SHP77 (cell line): ENCODE data around the gene DMRTB1.

Experiments
- DNase-seq, 2 experiments: peaks; one replicate each; lab custom pipeline; 2025; lab: John Stamatoyannopoulos, UW

DMRTB1 gene

DNA sequence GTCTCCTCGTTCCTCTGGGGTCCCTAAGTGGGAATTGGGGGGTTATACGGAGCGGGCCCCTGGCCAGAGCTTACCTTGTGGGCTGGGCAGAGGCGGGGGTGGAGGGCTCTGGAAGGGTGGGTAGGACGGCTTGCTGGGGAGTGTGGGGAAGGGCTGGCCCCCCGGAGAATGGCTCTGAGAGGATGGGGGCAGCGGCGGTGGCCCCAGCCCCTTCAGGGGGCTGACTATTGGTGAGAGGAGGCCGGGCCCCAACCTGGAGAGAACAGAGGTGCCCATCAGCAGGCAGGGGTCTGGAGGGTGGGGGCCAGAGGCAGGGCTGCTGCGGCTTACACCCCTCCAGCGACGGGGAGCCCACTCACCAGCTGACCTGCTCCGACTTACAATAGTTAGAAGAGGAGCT, 50.6 kb downstream of the DMRTB1 start:
- no peak for DNase-seq

DNA sequence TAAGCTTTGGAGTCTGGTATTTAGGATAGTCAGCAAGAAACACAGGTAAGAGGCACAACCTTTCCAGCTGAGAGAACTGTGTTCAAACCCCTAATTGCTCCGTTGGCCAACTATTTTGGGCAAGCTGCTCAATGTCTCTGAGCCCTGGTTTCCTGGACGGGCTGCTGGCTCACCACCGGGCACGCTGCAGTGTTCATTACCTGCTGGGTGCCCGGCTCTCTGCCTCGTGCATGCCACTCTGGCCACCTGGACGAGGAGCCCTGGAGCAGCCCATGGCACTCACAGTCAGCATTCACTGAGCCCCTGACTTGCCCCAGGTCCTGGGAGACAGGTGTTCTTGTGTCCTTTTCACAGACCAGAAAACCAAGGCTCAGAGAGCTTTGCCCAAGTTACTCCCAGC, 51.0 kb downstream of the DMRTB1 start:
- no peak for DNase-seq

DNA sequence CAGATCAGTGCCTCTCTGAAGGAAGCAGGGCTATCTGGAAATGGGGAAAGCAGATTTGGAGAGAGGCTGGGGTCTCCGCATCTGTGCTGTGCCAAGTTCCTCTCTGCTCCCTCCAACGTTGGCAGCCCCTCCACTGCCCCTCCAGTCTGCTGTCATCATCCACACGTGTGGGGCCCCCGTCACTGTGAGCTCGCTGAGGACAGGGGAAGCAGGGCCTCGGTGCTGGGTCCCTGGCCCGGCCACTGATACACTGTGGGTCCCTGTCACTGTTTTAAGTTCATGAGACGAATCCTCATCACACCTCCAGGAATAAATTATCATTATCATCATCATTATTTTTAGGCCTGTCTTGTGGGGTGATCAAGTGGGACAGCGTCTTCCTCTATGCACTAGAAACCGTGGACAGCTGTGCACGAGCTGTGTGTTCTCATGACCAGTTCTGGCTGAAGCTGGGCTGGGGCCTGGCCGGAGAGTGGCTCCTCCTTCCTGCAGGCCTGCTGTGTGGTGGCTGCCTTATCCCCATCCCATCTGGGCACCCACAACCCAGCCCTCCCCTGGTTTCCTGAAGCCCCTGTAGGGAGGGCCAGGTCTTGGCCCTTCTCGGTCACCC, 52.2 kb downstream of the DMRTB1 start:
- DNase-seq, result no peak

DNA sequence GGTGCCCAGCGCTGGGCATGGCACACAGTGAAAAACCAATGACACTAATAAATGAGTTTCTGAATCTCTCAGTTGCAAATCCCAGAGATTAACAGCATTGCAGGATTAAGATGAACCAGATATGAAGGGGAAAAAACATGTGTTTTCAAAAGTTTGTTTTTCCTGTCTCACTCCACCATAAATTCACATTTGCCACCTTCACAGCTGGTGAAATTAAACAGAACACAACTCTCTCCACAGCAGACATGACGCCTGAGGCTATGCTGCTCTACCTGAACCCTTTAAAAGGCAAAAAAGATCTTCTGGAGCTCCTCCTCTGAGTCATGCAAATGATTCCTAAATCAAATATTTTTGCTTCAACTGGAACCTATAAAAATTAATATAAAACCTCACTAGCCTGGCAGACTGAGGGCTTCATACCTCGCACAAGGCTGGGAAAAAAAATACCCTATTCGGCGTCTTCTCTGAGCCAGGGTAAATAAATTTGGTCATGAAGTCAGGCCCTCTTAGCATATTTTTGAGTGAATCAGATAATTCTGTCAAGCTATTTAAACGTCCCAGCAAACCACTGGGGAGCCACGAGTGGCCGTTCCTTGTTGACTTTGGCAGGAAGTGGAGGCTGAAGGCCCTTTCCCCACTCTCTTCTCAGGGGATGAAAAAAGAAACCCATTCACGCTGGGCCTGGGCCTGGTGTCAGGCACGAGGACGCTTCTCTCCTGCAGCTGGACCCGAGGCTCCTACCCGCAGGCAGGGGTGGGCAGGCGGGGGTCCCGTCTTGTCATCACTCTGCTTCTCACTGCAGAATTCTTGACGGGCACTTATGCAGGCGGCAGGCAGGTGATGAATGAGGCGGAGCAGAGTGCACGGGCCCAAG, 53.0 kb downstream of the DMRTB1 start:
- peak in 1 of 2 experiments; percentile 57 for DNase-seq

DNA sequence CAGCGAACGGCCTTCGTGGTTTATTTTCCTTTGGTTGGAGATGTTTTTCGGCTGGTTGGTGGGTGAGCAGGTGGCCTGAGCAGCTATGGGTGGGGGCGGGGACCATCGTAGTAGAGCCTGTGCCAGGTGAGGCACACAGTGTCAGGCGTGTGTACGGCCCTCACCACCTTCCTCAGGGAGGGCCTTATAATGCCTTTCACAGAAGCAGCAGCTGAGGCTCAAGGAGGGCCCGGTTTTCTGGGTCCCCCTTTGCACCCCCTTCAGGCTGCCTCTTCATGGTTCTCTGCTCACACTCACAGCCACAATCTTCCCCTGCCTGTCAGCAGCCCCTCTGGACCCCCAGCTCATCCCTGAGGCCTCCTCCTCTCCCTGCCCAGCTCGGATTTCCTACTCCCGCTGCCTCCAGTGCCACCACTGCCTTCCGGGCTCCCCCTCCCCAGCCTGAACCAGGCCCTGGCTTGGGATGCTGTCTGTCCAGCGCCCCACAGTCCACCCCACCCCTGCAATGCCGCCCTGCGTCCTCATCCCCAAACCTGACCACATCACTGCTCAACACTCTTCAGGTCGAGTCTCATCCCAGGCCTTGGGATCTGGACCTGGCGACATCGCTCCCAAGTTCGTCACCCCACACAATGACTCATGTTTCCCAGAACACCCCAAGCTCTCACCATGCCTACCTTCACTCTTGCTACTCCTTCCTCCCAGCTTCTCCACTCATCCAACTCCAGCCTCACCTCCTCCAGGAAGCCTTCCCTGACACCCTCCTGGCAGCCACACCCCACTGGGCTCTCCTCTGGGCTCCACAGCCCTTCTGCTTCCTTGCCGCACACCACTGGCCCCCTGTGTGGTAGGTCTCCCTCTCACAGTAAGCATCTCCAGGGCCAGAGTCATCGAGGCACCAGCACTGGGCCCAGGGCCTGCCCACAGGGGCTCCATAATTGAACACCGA, 53.9 kb downstream of the DMRTB1 start:
- peak; percentile 21 to 57 for DNase-seq

DNA sequence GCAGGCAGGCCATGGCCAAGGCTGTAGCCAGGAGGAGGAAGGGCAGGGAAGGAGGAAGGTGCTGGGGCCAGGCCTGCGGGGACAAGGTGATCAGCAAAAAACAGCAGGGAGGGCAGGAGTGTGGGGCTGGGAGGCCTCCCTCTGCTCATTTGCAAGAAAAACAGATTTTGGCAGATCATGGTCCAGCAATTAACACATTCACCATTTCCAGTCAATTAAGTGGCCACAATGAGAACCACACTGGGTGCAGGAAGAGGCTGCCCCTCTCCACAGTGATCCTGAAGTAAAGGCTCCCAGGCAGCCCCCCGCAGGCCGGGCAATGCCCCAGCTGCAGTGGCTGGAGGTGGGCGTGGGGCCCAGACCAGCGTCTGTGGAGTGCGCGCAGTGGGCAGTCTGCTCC, 54.6 kb downstream of the DMRTB1 start:
- DNase-seq, result no peak

DNA sequence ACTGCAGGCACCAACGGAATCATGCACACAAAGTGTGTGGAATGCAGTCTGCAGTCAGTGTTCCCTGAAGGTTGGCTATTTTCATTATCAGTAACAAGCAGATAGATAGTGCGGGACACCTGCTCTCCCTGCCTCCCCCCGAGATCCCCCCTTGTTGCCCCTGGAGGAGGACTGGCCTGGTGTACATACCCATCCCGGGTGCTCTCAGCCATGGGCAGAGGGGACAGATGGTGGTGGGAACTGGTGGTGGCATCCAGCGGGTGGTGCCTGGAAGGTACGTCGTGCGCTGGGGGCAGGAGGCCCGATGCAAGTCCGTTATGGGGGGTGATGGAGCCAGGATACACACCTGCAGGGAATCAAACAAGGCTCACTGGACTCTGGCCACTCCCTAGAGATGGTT, 55.2 kb downstream of the DMRTB1 start:
- no peak for DNase-seq

DNA sequence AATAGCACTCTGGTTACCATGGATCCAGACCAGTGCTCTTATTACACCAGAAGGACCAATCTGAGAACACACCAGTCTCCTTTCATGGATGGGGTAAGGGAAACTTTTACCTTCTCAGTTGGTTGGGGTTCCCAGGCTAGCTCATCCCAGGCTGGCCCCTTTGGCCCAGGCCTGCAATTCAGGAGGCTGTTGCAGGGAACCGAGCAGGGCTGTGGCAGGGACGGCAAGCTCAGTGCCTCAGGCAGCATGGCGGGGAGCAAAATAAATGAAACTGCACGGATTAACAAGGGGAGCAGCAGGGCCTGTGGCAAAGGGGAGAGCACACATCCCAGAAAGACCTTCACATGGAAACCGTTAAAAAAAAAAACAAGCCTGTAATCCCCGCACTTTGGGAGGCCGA, 57.0 kb downstream of the DMRTB1 start:
- DNase-seq, result no peak
